HG03066 (cell line): ENCODE results near the gene ANKRD13D.

Experiments used
- ATAC-seq: cut with Tn5 transposase; IDR thresholded peaks from one replicate; pipeline ENCODE4 v1.9.1; 2021; ENCODE audit warnings: low read depth; ENCODE audit not compliant: unreplicated experiment

The ANKRD13D gene

GRCh38 chr11:67301313-67301921, 12.3 kb downstream of the ANKRD13D start:
- ATAC-seq: no peak

DNA sequence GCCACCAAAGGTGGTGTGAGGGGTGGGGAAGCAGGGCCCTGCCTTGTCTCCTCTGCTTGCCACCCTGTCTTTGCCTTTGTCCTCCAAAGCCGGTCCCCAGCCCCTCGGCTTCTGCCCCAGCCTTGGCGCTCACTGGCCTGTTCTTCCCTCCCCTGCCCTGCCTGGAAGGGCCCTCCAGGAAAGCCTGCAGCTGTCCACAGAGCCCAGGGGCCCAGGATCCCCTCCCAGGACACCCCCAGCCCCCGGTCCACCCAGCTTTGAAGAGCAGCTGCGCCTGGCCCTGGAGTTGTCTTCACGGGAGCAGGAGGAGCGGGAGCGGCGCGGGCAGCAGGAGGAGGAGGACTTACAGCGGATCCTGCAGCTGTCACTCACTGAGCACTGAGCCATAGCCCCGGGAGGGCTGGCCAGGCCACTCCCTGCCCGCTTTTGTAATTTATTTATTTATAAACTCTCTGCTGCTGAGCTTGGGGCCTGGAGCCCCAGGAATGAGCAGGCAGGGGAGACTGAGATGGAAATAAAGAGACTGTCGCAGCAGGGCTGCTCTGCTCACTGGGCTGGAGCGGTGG, 12.9 kb downstream of the ANKRD13D start:
- ATAC-seq: no peak

DNA sequence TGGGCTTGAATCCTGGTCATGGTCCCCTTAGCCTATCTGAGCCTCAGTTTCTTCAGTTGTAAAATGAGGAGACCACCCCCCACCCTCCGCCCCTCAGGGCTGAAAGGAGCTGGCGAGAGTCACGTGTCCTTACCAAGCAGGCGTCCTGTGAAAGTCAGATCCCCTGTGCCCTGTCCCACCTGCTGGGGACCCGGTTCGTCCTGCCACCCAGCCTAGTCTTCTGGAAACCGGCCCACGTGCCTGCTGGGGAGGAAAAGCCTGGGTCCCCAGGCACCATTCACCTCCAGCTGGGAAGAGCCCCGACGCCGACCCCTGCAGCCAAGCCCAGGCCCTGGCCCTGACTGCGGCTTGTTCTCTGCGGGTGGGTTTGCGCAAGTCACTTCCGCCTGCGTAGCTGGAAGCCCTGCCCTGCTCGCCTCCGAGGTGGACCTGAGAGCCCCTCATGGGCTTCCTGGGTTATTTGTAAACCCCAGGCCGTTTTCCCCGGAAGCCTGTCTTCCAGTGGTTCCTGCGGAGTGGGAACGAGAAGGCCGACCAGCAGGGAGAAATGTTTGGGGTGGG, 13.5 kb downstream of the ANKRD13D start:
- no peak for ATAC-seq

DNA sequence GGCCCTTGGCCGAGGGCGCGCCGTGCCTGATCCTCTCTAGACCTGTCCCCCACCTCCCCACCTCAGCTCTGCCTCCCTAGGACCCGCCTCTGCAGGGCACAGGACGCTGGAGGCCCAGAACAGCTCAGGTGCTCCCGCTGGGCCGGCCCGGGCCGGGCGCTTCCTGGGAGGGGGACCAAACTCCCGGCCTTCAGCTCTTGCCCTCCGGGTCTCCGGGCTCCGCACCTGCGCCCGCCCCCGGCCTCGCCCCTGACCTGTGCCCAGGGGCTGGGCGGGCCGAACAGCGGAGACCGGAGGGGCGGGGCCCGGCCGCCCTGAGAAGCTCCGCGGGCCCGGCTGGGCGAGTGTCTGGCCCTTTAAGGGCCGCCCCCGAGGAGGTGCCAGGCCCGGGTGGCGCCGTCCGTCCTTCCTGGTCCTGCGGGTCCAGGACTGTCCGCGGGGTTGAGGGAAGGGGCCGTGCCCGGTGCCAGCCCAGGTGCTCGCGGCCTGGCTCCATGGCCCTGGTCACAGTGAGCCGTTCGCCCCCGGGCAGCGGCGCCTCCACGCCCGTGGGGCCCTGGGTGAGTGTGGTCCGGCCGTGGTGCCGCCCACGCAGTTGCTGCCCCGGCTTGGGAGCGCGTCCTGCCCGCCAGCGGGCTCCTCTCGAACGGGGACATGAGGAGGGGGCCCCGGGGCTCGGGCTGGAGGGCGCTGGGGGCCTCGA, 14.2 kb downstream of the ANKRD13D start, which contains the start of gene SSH3:
Gene SSH3, plus strand, starts transcription at position 399 of the 703 bp plus-strand sequence. Its CDS starts 96 bp downstream, at position 495.
- no peak for ATAC-seq

- no peak for ATAC-seq
Observed at GRCh38 chr11:67303835-67304411, 14.8 kb downstream of the ANKRD13D start.

- no peak for ATAC-seq
Observed at GRCh38 chr11:67304511-67305113, 15.5 kb downstream of the ANKRD13D start.

DNA sequence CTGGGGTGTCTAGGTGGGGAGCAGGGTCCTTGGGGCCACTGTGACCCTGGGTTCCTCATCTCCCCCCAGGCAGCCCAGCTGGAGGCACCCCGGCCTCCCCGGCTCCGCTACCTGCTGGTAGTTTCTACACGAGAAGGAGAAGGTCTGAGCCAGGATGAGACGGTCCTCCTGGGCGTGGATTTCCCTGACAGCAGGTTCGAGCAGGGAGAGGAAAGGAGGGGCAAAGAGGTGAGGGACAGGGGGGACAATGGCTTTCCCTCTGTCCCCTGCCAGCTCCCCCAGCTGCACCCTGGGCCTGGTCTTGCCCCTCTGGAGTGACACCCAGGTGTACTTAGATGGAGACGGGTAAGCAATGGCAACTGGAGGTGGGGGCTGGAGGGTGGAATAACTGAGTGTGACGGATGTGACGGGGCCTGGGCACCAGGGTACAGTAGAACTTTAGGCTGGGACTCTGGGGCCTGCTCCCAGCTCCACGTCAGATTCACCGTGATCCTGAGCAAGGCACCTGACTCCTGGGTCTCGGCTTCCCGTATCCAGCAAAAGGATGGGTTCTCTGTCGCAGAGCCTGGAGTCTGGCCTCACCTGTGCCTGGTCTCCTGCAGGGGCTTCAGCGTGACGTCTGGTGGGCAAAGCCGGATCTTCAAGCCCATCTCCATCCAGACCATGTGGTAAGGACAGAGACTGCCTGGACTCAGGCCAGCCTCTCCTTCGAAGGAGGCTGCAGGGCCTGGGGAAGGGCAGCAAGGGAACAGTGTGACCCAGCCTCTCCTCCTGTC, 17.9 kb downstream of the ANKRD13D start:
- ATAC-seq: no peak

- no peak for ATAC-seq
Observed at GRCh38 chr11:67307545-67308001, 18.5 kb downstream of the ANKRD13D start.

DNA sequence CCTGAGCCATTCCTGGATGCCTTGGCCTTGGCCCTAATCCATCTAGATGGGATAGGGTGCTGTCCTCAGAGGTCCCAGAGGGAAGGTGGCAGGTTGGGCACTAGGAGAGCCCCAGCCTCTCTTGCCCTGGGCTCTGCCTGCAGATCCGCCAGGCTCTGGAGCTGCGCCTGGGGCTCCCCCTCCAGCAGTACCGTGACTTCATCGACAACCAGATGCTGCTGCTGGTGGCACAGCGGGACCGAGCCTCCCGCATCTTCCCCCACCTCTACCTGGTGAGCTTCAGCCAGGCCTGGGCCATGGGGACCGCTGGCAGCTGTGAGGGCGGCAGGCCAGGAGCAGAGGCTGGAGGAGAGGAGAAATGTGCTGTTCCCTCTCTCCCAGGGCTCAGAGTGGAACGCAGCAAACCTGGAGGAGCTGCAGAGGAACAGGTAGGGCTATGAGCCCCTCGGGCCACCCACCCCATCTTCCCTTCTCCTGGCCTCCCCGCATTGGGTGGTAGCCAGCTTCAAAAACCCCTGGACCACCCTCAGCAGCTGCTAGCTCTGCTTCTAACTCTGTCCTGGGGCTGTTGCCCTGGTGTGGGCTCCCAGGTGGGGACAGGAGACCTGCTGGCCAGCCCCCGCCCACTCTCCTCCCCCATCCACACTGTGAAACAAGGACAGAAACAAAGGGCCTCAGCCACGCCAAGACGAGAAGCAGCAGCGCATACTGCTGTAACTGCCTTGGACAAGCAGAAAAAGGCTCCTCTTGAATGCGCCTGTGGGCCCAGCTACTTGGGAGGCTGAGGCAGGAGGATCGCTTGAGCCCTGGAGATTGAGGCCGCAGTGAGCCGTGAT, 19.1 kb downstream of the ANKRD13D start:
- no peak for ATAC-seq

GRCh38 chr11:67309166-67309565, 20.1 kb downstream of the ANKRD13D start:
- ATAC-seq: no peak

- ATAC-seq: no peak
Observed at GRCh38 chr11:67309661-67310061, 20.6 kb downstream of the ANKRD13D start.

- ATAC-seq: no peak
Observed at GRCh38 chr11:67310246-67311050, 21.3 kb downstream of the ANKRD13D start.

GRCh38 chr11:67311051-67311555, 22.0 kb downstream of the ANKRD13D start:
- ATAC-seq: no peak

DNA sequence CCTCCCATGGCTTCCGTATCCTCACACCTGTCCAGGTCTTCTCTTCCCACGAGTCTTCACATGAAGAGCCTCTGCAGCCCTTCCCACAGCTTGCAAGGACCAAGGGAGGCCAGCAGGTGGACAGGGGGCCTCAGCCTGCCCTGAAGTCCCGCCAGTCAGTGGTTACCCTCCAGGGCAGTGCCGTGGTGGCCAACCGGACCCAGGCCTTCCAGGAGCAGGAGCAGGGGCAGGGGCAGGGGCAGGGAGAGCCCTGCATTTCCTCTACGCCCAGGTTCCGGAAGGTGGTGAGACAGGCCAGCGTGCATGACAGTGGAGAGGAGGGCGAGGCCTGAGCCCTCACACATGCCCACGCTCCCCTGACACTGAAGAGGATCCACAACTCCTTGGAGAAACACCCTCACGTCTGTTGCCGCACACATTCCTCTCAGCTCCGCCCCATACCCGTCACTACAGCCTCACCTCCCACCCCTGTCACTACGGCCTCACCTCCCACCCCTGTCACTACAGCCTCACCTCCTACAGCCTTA, 22.5 kb downstream of the ANKRD13D start:
- no peak for ATAC-seq

GRCh38 chr11:67312187-67313021, 23.3 kb downstream of the ANKRD13D start:
- ATAC-seq: no peak

GRCh38 chr11:67313125-67313890, 24.2 kb downstream of the ANKRD13D start:
- no peak for ATAC-seq
